ENCODE results near the gene NFAT5. TPM values are rescaled to one million over a fixed set of nuclear protein-coding genes. Genes with fewer than 3 reads are reported as not detected.
A peak's percentile ranks its signal among the peaks of the same experiment; 100 is the strongest.

The NFAT5 gene
- polyA plus RNA-seq, 2 of the 4 experiments (the other 2 are of a cell fraction): 9.5 to 45.1 TPM

GRCh38 chr16:69748694-69749345, 183.1 kb downstream of the NFAT5 start:
- ChIA-PET CTCF (interaction anchor here (1.3 to 1.6 kb wide), 3 partner anchors 35 to 352 kb away, joined by 3 to 4 read pairs (median 3); no protein-coding TSS in a partner anchor), POLR2A (no interaction called here)
- H3K9me3 ChIP-seq: no peaks in the 10 kb centered on the region
- no peak overlapping the region for H3K4me3 ChIP-seq
- WGBS (ENCODE audit: missing lambda C conversion rate): 90% methylated on average over 20 of the region's 20 CpGs
- DNase-seq (ENCODE audit: low read depth in 1 of 2, low spot score in 1 of 2) (no peak), FAIRE-seq (no peak), ATAC-seq (no peak)
- H3K4me2 ChIP-seq: no peak overlapping the region
- no peak overlapping the region for H3K27ac ChIP-seq
- H3K4me1 ChIP-seq: peaks cover 18% of the 10 kb centered on the region; the same call in 2 of the 3 replicates
- TF ChIP-seq POLR2AphosphoS2 (conservative IDR thresholded peaks at IDR 0.05; ENCODE audit: low read length) (0 out of 2 replicates have a peak, but pooled peaks have one; percentile 41), JUNB (IDR thresholded peaks at IDR 0.05) (no peak)

- Histone ChIP-seq H3K4me2 (peak overlapping the region; percentile 81), H3K27ac (peak overlapping the region; percentile 82 to 94), H3K4me3 (peak overlapping the region; percentile 85), H3K4me1 (peaks cover 18% of the 10 kb centered on the region; the same call in 2 of the 3 replicates), H3K9me3 (no peaks in the 10 kb centered on the region)
- ChIA-PET POLR2A (interaction anchor here (0.5 to 2.3 kb wide), 10 partner anchors 8 to 401 kb away, joined by 3 to 59 read pairs (median 4); partner anchors contain the start of genes NQO1 and WWP2), CTCF (interaction anchor here (0.6 to 7.8 kb wide), 26 partner anchors 8 to 367 kb away, joined by 3 to 160 read pairs (median 6); partner anchors contain the start of genes NQO1 and WWP2)
- TF ChIP-seq EP300 (IDR thresholded peaks at IDR 0.05): no peak
- TF ChIP-seq KDM1A (IDR thresholded peaks at IDR 0.05; ENCODE audit: low read depth): 0 out of 2 replicates have a peak, but pooled peaks have one; percentile 41
- no peak for TF ChIP-seq NFE2L2 (conservative IDR thresholded peaks at IDR 0.05; ENCODE audit: low read length)
- ATAC-seq (no peak), FAIRE-seq (no peak), DNase-seq (ENCODE audit: low read depth in 1 of 2, low spot score in 1 of 2) (no peak)
- 4% methylated on average over 4 of the region's 4 CpGs for WGBS (ENCODE audit: missing lambda C conversion rate)
Measured at GRCh38 chr16:69754143-69754468, 188.3 kb downstream of the NFAT5 start.

Small RNAs within 50 kb of the gene (small RNA-seq; reads per million reads assigned to genes)
- 0 reads per million in 6 experiments for gene MIR1538

Other genes with a start within 250 kb of the NFAT5 start
- gene PDF, start 235.4 kb upstream of the NFAT5 start, polyA plus RNA-seq (2011; rRNA removed): 10.0 and 16.1 TPM in 2 replicates
- gene PDF, start 235.4 kb upstream of the NFAT5 start, polyA plus RNA-seq (2017; fragmentation: RNase III; extraction: RNeasy Plus Mini Kit Qiagen cat#74134 plus additional on column Dnase treatment): 27.6 to 29.1 TPM (median 27.9 TPM) in 3 replicates
- 24.3 and 31.8 TPM in 2 replicates for gene COG8, start 226.4 kb upstream of the NFAT5 start, polyA plus RNA-seq (2011; rRNA removed)
- gene COG8, start 226.4 kb upstream of the NFAT5 start, polyA plus RNA-seq (2017; fragmentation: RNase III; extraction: RNeasy Plus Mini Kit Qiagen cat#74134 plus additional on column Dnase treatment): 20.5 to 21.4 TPM (median 21.4 TPM) in 3 replicates
- gene NIP7, start 226.2 kb upstream of the NFAT5 start, polyA plus RNA-seq (2011; rRNA removed): 23.0 and 27.3 TPM in 2 replicates
- gene NIP7, start 226.2 kb upstream of the NFAT5 start, polyA plus RNA-seq (2017; fragmentation: RNase III; extraction: RNeasy Plus Mini Kit Qiagen cat#74134 plus additional on column Dnase treatment): 55.9 to 64.5 TPM (median 55.9 TPM) in 3 replicates
- 0.12 TPM in 1 of 2 replicates, not detected in the other for gene TMED6, start 214.2 kb upstream of the NFAT5 start, polyA plus RNA-seq (2011; rRNA removed)
- 0.19 to 0.44 TPM (median 0.20 TPM) in 3 replicates for gene TMED6, start 214.2 kb upstream of the NFAT5 start, polyA plus RNA-seq (2017; fragmentation: RNase III; extraction: RNeasy Plus Mini Kit Qiagen cat#74134 plus additional on column Dnase treatment)
- gene TERF2, start 180.0 kb upstream of the NFAT5 start, polyA plus RNA-seq (2011; rRNA removed): 27.3 and 29.0 TPM in 2 replicates
- gene TERF2, start 180.0 kb upstream of the NFAT5 start, polyA plus RNA-seq (2017; fragmentation: RNase III; extraction: RNeasy Plus Mini Kit Qiagen cat#74134 plus additional on column Dnase treatment): 25.2 to 30.6 TPM (median 30.3 TPM) in 3 replicates
- 477 and 583 TPM in 2 replicates for gene CYB5B, start 141.3 kb upstream of the NFAT5 start, polyA plus RNA-seq (2011; rRNA removed)
- 159 to 248 TPM (median 217 TPM) in 3 replicates for gene CYB5B, start 141.3 kb upstream of the NFAT5 start, polyA plus RNA-seq (2017; fragmentation: RNase III; extraction: RNeasy Plus Mini Kit Qiagen cat#74134 plus additional on column Dnase treatment)
- 1,834 and 2,226 TPM in 2 replicates for gene NQO1, start 160.6 kb downstream of the NFAT5 start, polyA plus RNA-seq (2011; rRNA removed)
- 2,775 to 2,908 TPM (median 2,777 TPM) in 3 replicates for gene NQO1, start 160.6 kb downstream of the NFAT5 start, polyA plus RNA-seq (2017; fragmentation: RNase III; extraction: RNeasy Plus Mini Kit Qiagen cat#74134 plus additional on column Dnase treatment)
- 120 and 134 TPM in 2 replicates for gene NOB1, start 189.0 kb downstream of the NFAT5 start, polyA plus RNA-seq (2011; rRNA removed)
- 111 to 123 TPM (median 116 TPM) in 3 replicates for gene NOB1, start 189.0 kb downstream of the NFAT5 start, polyA plus RNA-seq (2017; fragmentation: RNase III; extraction: RNeasy Plus Mini Kit Qiagen cat#74134 plus additional on column Dnase treatment)
- 15.5 and 16.1 TPM in 2 replicates for gene WWP2, start 196.4 kb downstream of the NFAT5 start, polyA plus RNA-seq (2011; rRNA removed)
- 16.2 to 17.6 TPM (median 16.9 TPM) in 3 replicates for gene WWP2, start 196.4 kb downstream of the NFAT5 start, polyA plus RNA-seq (2017; fragmentation: RNase III; extraction: RNeasy Plus Mini Kit Qiagen cat#74134 plus additional on column Dnase treatment)